Smooth muscle cell (in vitro differentiated cells): Measurements from ENCODE around the gene SPACA4. TPM values are rescaled to one million over a fixed set of nuclear protein-coding genes. Genes with fewer than 3 reads are reported as not detected.

Experiments
- DNase-seq: peaks from one replicate; lab custom pipeline; 2025; ENCODE audit not compliant: unreplicated experiment; lab: John Stamatoyannopoulos, UW
- H2AFZ ChIP-seq: fragments of 200-600 bp; sonication (generic); 2 replicates; pipeline ENCODE4 v1.6.0; 2016; ENCODE audit warnings: antibody characterized with exemption, low read depth, mild to moderate bottlenecking
- H3F3A ChIP-seq: fragments of 200-600 bp; sonication (generic); 2 replicates; pipeline ENCODE4 v1.6.0; 2017; ENCODE audit warnings: antibody characterized with exemption, low read depth
- H3K27ac ChIP-seq: fragments of 200-600 bp; sonication (generic); 2 replicates; pipeline ENCODE4 v1.5.1; 2016; ENCODE audit warnings: low read depth, mild to moderate bottlenecking
- H3K27me3 ChIP-seq: fragments of 200-600 bp; sonication (generic); 2 replicates; pipeline ENCODE4 v1.6.1; 2016; ENCODE audit warnings: low read depth, mild to moderate bottlenecking
- H3K36me3 ChIP-seq: fragments of 200-600 bp; sonication (generic); 2 replicates; pipeline ENCODE4 v1.5.1; 2016; ENCODE audit warnings: low read depth
- H3K4me1 ChIP-seq: fragments of 200-600 bp; sonication (generic); 2 replicates; pipeline ENCODE4 v1.5.1; 2016; ENCODE audit warnings: low read depth
- H3K4me2 ChIP-seq: fragments of 200-600 bp; sonication (generic); 2 replicates; pipeline ENCODE4 v1.6.0; 2016; ENCODE audit warnings: mild to moderate bottlenecking
- H3K4me3 ChIP-seq: fragments of 200-600 bp; sonication (generic); 2 replicates; pipeline ENCODE4 v1.5.1; 2016; ENCODE audit warnings: mild to moderate bottlenecking
- H3K79me2 ChIP-seq: fragments of 200-600 bp; sonication (generic); 2 replicates; pipeline ENCODE4 v1.6.0; 2016; ENCODE audit warnings: low read depth, mild to moderate bottlenecking
- H3K9ac ChIP-seq: fragments of 200-600 bp; sonication (generic); 2 replicates; pipeline ENCODE4 v1.6.0; 2016; ENCODE audit warnings: low read depth
- H3K9me3 ChIP-seq: fragments of 200-600 bp; sonication (generic); replicated peaks from 2 replicates; pipeline ENCODE4 v1.5.1; 2016; ENCODE audit warnings: low read depth
- H4K20me1 ChIP-seq: fragments of 200-600 bp; sonication (generic); 2 replicates; pipeline ENCODE4 v1.6.0; 2016; ENCODE audit warnings: low read depth
- WGBS: methylation state at CpG from one replicate; pipeline ENCODE4 v1.1.7; 2016; ENCODE audit warnings: low lambda C conversion rate; 5-methylcytosine and 5-hydroxymethylcytosine counted together
- polyA plus RNA-seq: library from polyadenylated mRNA; unstranded; fragments of >200 nt; fragmentation: Nextera tagmentation; extraction: Ambion mirVana; gene quantifications from 2 replicates; pipeline ENCODE4 v1.2.1, GENCODE V29; 2016
- total RNA-seq: library from RNA; depleted of rRNA; stranded (reverse); fragments of >200 nt; gene quantifications from 2 replicates; pipeline ENCODE4 v1.2.3, GENCODE V29; 2014
- TF ChIP-seq, protein P1 (sequence below): fragments of 200-600 bp; sonication (generic); IDR thresholded peaks from 2 replicates; pipeline ENCODE4 v1.5.1; 2017; ENCODE audit warnings: borderline replicate concordance, mild to moderate bottlenecking, antibody characterized with exemption; ENCODE audit not compliant: insufficient read depth, poor library complexity, severe bottlenecking

The SPACA4 gene
- total and polyA plus RNA-seq, 2 experiments from 2014 or later = 0.43 TPM; not detected in 1

DNA sequence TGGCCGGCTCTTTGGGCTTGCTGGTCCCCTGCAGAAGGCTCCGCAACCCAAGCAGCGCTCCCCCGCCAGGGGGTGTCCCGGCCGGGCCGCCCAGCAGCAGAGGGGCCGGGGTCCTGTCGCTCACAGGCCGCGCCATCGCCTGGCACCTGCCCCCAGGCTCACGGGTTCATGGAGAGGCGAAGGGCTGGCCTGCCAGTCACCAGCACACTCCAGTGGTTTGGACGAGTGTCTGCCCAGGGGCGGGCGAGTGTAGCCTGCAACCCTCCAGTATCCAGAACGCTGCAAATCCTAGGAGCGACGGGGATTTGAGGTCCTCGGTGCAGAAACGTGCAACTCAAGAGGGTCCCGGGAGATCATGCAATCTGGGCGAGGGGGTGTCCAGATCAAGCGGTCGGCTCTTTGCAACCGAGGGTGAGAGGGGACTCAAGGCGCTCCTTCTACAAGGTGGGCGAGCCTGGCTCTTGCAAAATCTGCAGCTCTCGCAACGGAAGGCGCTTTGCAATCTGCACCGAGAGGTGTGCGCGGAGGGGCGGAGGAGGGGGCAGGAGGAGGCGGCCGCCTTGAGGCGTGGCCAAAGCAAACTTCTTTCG is 30.4 kb downstream of the SPACA4 start, which contains the start of gene DBP:
Gene DBP (minus strand): TSS at position 521 of the 590 bp plus-strand sequence. CDS start 385 bp downstream, at position 136.
- H3K36me3 ChIP-seq = no peaks in the 10 kb centered on the region
- DNase-seq = no peak
- H3K79me2 ChIP-seq = no peaks in the 10 kb centered on the region
- TF ChIP-seq, protein P1, sequence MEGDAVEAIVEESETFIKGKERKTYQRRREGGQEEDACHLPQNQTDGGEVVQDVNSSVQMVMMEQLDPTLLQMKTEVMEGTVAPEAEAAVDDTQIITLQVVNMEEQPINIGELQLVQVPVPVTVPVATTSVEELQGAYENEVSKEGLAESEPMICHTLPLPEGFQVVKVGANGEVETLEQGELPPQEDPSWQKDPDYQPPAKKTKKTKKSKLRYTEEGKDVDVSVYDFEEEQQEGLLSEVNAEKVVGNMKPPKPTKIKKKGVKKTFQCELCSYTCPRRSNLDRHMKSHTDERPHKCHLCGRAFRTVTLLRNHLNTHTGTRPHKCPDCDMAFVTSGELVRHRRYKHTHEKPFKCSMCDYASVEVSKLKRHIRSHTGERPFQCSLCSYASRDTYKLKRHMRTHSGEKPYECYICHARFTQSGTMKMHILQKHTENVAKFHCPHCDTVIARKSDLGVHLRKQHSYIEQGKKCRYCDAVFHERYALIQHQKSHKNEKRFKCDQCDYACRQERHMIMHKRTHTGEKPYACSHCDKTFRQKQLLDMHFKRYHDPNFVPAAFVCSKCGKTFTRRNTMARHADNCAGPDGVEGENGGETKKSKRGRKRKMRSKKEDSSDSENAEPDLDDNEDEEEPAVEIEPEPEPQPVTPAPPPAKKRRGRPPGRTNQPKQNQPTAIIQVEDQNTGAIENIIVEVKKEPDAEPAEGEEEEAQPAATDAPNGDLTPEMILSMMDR = no peak
- peaks cover 12% of the 10 kb centered on the region for H3F3A ChIP-seq
- H3K9ac ChIP-seq = peak within 1 kb of the TSS; percentile 73
- peak within 1 kb of the TSS; percentile 60 for H3K4me3 ChIP-seq
- no peaks in the 10 kb centered on the region for H3K9me3 ChIP-seq
- H4K20me1 ChIP-seq = no peaks in the 10 kb centered on the region
- H3K27ac ChIP-seq = peak within 1 kb of the TSS; percentile 65
- peak within 1 kb of the TSS; percentile 79 for H3K4me2 ChIP-seq
- peak within 1 kb of the TSS; percentile 76 for H2AFZ ChIP-seq
- peaks cover 4% of the 10 kb centered on the region for H3K4me1 ChIP-seq
- peaks cover 6% of the 10 kb centered on the region for H3K27me3 ChIP-seq
- WGBS = 3% methylated on average over 38 of the region's 40 CpGs

DNA sequence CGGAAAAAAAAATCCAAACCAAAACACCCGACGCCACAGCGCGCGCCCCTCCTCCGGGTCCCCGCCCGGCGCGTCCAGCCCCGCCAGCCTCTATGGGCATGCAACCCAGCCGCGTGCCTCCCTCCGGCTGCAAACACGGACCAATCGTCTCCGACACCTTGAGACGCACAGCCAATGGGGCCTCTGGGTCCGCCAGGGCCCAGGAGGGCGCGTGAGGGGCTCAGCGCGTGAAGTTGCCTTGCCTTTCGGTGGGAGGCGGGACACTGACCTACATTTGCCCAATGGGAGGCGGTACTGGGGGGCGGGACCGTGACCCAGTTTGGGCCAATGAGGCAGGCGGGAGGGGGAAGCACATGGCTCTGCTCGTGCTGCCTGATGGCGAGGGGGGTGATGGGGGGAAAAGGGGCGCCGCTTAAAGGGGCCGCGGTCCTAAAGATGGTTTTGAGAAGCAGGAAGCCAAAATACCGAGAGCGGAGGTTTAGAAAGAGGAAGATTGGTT is 31.0 kb downstream of the SPACA4 start:
- H3K27ac ChIP-seq = peak overlapping the region; percentile 65
- peak overlapping the region; percentile 79 for H3K4me2 ChIP-seq
- H4K20me1 ChIP-seq = no peaks in the 10 kb centered on the region
- H3K36me3 ChIP-seq = no peaks in the 10 kb centered on the region
- H3K4me3 ChIP-seq = peak overlapping the region; percentile 60
- DNase-seq = peak; percentile 94
- WGBS = under 1% methylated on average over 34 of the region's 38 CpGs
- peaks cover 6% of the 10 kb centered on the region for H3K27me3 ChIP-seq
- H3K4me1 ChIP-seq = peaks cover 4% of the 10 kb centered on the region
- no peaks in the 10 kb centered on the region for H3K79me2 ChIP-seq
- H3K9me3 ChIP-seq = no peaks in the 10 kb centered on the region
- TF ChIP-seq, protein P1 = no peak
- peaks cover 12% of the 10 kb centered on the region for H3F3A ChIP-seq
- H3K9ac ChIP-seq = peak overlapping the region; percentile 73
- H2AFZ ChIP-seq = peak overlapping the region; percentile 76

DNA sequence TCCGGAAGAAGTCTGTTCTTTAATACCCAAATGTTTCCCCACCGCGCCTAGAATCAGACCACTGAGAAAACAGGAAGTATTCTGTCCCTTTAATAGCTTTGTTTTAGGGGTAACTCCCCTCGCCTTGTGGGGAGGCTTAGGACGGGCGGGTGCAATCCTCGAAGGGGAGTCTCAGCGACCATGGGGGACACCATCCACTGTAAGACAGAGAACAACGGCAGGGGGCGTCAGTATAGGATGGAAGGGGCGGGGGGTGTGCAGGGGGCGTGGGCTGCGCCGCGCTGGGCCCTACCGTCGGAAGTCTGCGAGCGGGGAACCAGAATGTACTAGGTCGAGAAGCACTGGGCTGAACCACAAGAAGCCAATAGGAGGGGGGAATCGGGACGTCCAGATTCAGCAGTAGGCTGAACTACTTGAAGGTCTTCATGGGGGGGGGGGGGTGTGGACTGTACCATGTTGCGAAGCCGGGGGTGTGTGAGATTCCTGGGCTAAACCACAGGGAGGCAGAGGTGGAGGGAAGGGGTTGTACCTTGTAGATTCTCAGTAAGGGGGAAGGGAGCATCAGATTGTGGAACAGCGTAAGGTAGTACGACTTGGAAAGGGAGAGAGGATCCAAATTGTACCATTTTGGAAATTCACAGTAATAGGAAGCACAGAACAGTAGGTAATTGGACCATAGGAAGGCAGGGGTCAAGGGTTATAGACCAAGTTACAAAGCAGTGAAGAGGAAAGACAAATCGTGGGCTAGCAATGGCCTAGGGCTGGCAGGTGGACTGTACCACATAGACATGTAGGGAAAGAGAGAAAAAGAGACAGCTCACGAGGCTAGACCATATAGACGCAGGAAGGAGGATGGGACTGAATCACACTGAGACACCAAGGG is 31.6 kb downstream of the SPACA4 start:
- Histone ChIP-seq H3F3A (peaks cover 12% of the 10 kb centered on the region), H3K4me1 (peaks cover 4% of the 10 kb centered on the region), H3K36me3 (no peaks in the 10 kb centered on the region), H4K20me1 (no peaks in the 10 kb centered on the region), H3K9me3 (no peaks in the 10 kb centered on the region), H3K27ac (peak overlapping the region; percentile 65), H3K9ac (peak overlapping the region; percentile 73), H3K4me3 (peak overlapping the region; percentile 60), H2AFZ (peak overlapping the region; percentile 76), H3K79me2 (no peaks in the 10 kb centered on the region), H3K27me3 (peaks cover 6% of the 10 kb centered on the region), H3K4me2 (peak overlapping the region; percentile 79)
- peak; percentile 57 for DNase-seq
- 13% methylated on average over 26 of the region's 29 CpGs for WGBS
- TF ChIP-seq, protein P1 = no peak
